Endothelial cell of umbilical vein (primary cell): ENCODE data around the gene WDPCP. TPM values are rescaled to one million over a fixed set of nuclear protein-coding genes. Genes with fewer than 3 reads are reported as not detected.
A peak's percentile ranks its signal among the peaks of the same experiment; 100 is the strongest.

Source experiments
- BruUV-seq: library from RNA; stranded (reverse); fragments of 400-500 nt; replicated peaks from 2 replicates; lab custom pipeline; 2021; lab: Mats Ljungman, UMichigan
- CTCF ChIA-PET: fragments of 300-600, 350-600 bp; sonication (Branson Sonifier 250); formaldehyde crosslinking; loops from one replicate; lab custom pipeline; 2021; ENCODE audit warnings: antibody characterized with exemption, inconsistent platforms; lab: Charles Lee
- POLR2A ChIA-PET: fragments of 300-600, 350-600 bp; sonication (Branson Sonifier 250); formaldehyde crosslinking; loops from one replicate; lab custom pipeline; 2021; ENCODE audit warnings: antibody characterized with exemption, inconsistent platforms; lab: Charles Lee
- DNase-seq: peaks from one replicate; pipeline ENCODE4 v3.0.0-alpha.2; 2011; ENCODE audit warnings: low read depth, low spot score
- FAIRE-seq: peaks from 2 replicates; lab custom pipeline; 2011; peaks lifted over from hg19 to GRCh38; lab: Jason Lieb, UNC
- H2AFZ ChIP-seq: 2 replicates; pipeline ENCODE4 v1.6.0; 2012; ENCODE audit warnings: low read depth, low read length, control low read depth, inconsistent platforms
- H3K27ac ChIP-seq: 2 replicates; pipeline ENCODE4 v1.5.1; 2011; ENCODE audit warnings: low read depth, mild to moderate bottlenecking, control low read depth, low read length, moderate library complexity; ENCODE audit not compliant: insufficient read depth
- H3K27me3 ChIP-seq, 2 experiments: 2 replicates each; pipeline versions ENCODE4 v1.6.0 to v1.6.1; 2011; ENCODE audit warnings: low read length in 2 of 2, mixed read lengths in 1 of 2; ENCODE audit not compliant: control insufficient read depth in 2 of 2, insufficient read depth in 2 of 2
- H3K36me3 ChIP-seq, 2 experiments: 2 replicates in 1 of 2; 3 replicates in 1 of 2; pipeline ENCODE4 v1.5.1; 2011; ENCODE audit warnings: low read length in 2 of 2, mild to moderate bottlenecking in 1 of 2, moderate library complexity in 1 of 2; ENCODE audit not compliant: control insufficient read depth in 2 of 2, insufficient read depth in 2 of 2; ENCODE audit errors: extremely low read depth in 1 of 2
- H3K4me1 ChIP-seq: 3 replicates; pipeline ENCODE4 v1.5.1; 2011; ENCODE audit warnings: mild to moderate bottlenecking, low read length; ENCODE audit not compliant: control insufficient read depth, insufficient read depth; ENCODE audit errors: extremely low read depth
- H3K4me2 ChIP-seq: 2 replicates; pipeline ENCODE4 v1.6.1; 2011; ENCODE audit warnings: low read length, control low read depth, mixed read lengths; ENCODE audit not compliant: insufficient read depth
- H3K4me3 ChIP-seq, 3 experiments: fragments of 200-600 bp in 1 of 3; sonication (generic), shearing (Covaris generic) in 1 of 3; replicated peaks in 1 of 3; 2 replicates each; pipeline ENCODE4 v1.5.1; 2011 to 2016; ENCODE audit warnings: control low read depth in 3 of 3, low read length in 3 of 3, mild to moderate bottlenecking in 2 of 3, inconsistent platforms in 1 of 3, low read depth in 1 of 3, moderate library complexity in 1 of 3; ENCODE audit not compliant: insufficient read depth in 1 of 3
- H3K79me2 ChIP-seq: 2 replicates; pipeline ENCODE4 v1.6.0; 2012; ENCODE audit warnings: low read length, inconsistent platforms; ENCODE audit not compliant: control insufficient read depth, insufficient read depth
- H3K9ac ChIP-seq: replicated peaks from 2 replicates; pipeline ENCODE3; 2011; ENCODE audit warnings: low read length, control low read depth; ENCODE audit not compliant: insufficient read depth; ENCODE audit errors: extremely low read depth
- H3K9me1 ChIP-seq: replicated peaks from 3 replicates; pipeline ENCODE4 v1.6.0; 2011; ENCODE audit warnings: mild to moderate bottlenecking, low read length; ENCODE audit not compliant: control insufficient read depth, insufficient read depth; ENCODE audit errors: extremely low read depth
- H3K9me3 ChIP-seq: replicated peaks from 2 replicates; pipeline ENCODE4 v1.5.1; 2012; ENCODE audit warnings: low read length, inconsistent platforms; ENCODE audit not compliant: control insufficient read depth, insufficient read depth
- H4K20me1 ChIP-seq: replicated peaks from 2 replicates; pipeline ENCODE3; 2011; ENCODE audit warnings: mild to moderate bottlenecking, low read length; ENCODE audit not compliant: control insufficient read depth, insufficient read depth; ENCODE audit errors: extremely low read depth
- EZH2 ChIP-seq: IDR thresholded peaks from 2 replicates; pipeline ENCODE4 v1.6.1; 2012; ENCODE audit warnings: borderline replicate concordance, low read depth, mild to moderate bottlenecking, moderate library complexity, low read length, inconsistent platforms; ENCODE audit not compliant: severe bottlenecking
- FOS ChIP-seq: IDR thresholded peaks from 2 replicates; pipeline ENCODE4 v1.6.1; 2011; ENCODE audit warnings: mild to moderate bottlenecking, low read length, moderate library complexity, borderline replicate concordance; ENCODE audit not compliant: insufficient read depth
- GATA2 ChIP-seq: IDR thresholded peaks from 2 replicates; pipeline ENCODE4 v1.7.0; 2011; ENCODE audit warnings: low read depth, mild to moderate bottlenecking, moderate library complexity, mixed read lengths, low read length; ENCODE audit not compliant: insufficient read length, insufficient read depth
- JUN ChIP-seq: IDR thresholded peaks from 2 replicates; pipeline ENCODE4 v1.6.1; 2011; ENCODE audit warnings: borderline replicate concordance, low read depth; ENCODE audit not compliant: insufficient read length, insufficient read depth
- MYC ChIP-seq: IDR thresholded peaks from one replicate; pipeline ENCODE4 v1.6.1; 2011; ENCODE audit warnings: mild to moderate bottlenecking, low read depth, low read length
- POLR2A ChIP-seq: IDR thresholded peaks from 2 replicates; pipeline ENCODE4 v1.6.1; 2012; ENCODE audit warnings: low read depth, mild to moderate bottlenecking, control low read depth, low read length
- POLR2AphosphoS5 ChIP-seq: IDR thresholded peaks from 2 replicates; pipeline ENCODE4 v1.6.1; 2012; ENCODE audit warnings: low read depth, mild to moderate bottlenecking, control low read depth, low read length, moderate library complexity; ENCODE audit not compliant: insufficient read depth
- dilution Hi-C: fragments of 300-500 bp; cut with MboI; formaldehyde crosslinking; loops from one replicate; pipeline ENCODE4 v1.15.0; 2019; ENCODE audit warnings: low sequenced_read_pairs; ENCODE audit not compliant: extremely low pct_ligation_motif_present
- intact Hi-C: fragments of 100-400 bp; cut with micrococcal nuclease; formaldehyde crosslinking; loops from one replicate; pipeline ENCODE4 v1.10.0; 2022
- polyA plus RNA-seq, 4 experiments: library from polyadenylated mRNA; depleted of rRNA in 3 of 4; stranded (reverse) in 3 of 4; unstranded in 1 of 4; fragments of >200 nt; gene quantifications; 2 replicates each; pipeline versions ENCODE4 v1.2.1 to v1.2.3, GENCODE V29; 2011 to 2012; ENCODE audit warnings: missing spikeins in 1 of 4
- total RNA-seq: library from RNA; stranded (reverse); gene quantifications from 2 replicates; pipeline ENCODE4 v1.2.3, GENCODE V29; 2021
- TF ChIP-seq, protein P1 (sequence below): IDR thresholded peaks from 2 replicates; pipeline ENCODE4 v1.6.1; 2011; ENCODE audit not compliant: insufficient read depth, insufficient read length
- TF ChIP-seq, protein P2 (sequence below), 2 donors: IDR thresholded peaks; 1 replicate in 1 of 2; 2 replicates in 1 of 2; pipeline ENCODE4 v1.5.1; 2011; ENCODE audit warnings: low read length in 2 of 2, mild to moderate bottlenecking in 2 of 2, moderate library complexity in 2 of 2, control low read depth in 1 of 2, inconsistent platforms in 1 of 2, low read depth in 1 of 2; ENCODE audit not compliant: insufficient read depth in 1 of 2; ENCODE audit errors: extremely low read depth in 1 of 2

The WDPCP gene
- total and polyA plus RNA-seq, 2 donors (not counting 3 experiments of a cell fraction or from before 2014, with no cell fraction given): 4.0 to 8.8 TPM

DNA sequence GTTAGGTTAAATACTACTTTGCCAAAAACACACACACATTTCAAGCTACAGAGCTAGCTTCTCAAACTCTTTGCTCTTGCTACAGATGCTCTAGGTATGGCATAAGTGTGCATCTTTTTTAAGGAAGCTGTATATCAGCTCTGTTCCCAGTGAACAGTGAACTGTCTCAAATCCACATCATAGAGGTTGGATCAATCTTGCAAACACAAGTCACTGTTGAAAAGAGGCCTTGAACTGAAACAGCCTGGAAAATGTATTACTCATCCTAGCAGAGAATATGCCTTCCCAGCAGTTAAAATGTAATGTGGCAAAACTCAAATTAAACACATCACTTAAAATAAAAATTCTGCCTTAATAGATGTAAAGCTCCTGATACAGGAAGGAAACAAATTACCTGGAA lies 151.8 kb downstream of the WDPCP start:
- TF ChIP-seq POLR2A (no peak), MYC (no peak), GATA2 (no peak), EZH2 (no peak), JUN (no peak), FOS (no peak), POLR2AphosphoS5 (no peak)
- TF ChIP-seq, protein P1, sequence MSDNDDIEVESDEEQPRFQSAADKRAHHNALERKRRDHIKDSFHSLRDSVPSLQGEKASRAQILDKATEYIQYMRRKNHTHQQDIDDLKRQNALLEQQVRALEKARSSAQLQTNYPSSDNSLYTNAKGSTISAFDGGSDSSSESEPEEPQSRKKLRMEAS: no peak
- Histone ChIP-seq H4K20me1 (no peaks in the 10 kb centered on the region), H3K4me1 (peaks cover 11% of the 10 kb centered on the region), H3K79me2 (no peaks in the 10 kb centered on the region), H3K36me3 (no peaks in the 10 kb centered on the region), H3K9me1 (peaks cover 4% of the 10 kb centered on the region), H3K27ac (no peak overlapping the region), H3K9ac (no peak overlapping the region), H3K4me3 (no peak overlapping the region), H3K4me2 (no peak overlapping the region), H3K9me3 (no peaks in the 10 kb centered on the region), H3K27me3 (no peaks in the 10 kb centered on the region), H2AFZ (no peak overlapping the region)
- ChIA-PET POLR2A (no interaction called here), CTCF (interaction anchor here (1.6 to 2.1 kb wide), 2 partner anchors 12 to 51 kb away, joined by 5 to 10 read pairs; no protein-coding TSS in a partner anchor)
- no peak for FAIRE-seq
- DNase-seq: no peak
- dilution Hi-C loops (no loop called here), intact Hi-C loops (no loop called here)
- no TSS peak for BruUV-seq

DNA sequence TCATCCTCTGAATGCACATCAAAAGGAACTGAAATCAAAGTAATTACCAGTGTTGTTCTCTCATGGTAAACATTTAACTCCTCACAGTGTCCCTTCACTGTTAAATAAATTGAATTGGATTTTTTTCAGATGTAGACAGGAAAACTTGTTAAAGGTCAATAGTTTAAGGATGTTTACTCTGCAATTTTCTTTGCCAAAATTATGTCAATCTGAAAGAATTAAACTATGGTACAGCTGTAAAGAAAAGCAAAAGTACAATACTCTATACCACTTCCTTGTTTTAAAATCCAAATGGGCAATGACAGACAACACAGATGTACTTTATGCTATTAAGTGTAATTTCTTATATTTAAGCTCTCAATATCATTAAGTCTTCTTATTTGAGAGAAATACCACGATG lies 153.2 kb downstream of the WDPCP start:
- dilution Hi-C loops: no loop called here
- H3K79me2 ChIP-seq: no peaks in the 10 kb centered on the region
- no peak overlapping the region for H2AFZ ChIP-seq
- FAIRE-seq (peak; percentile 43), DNase-seq (peak; percentile 77)
- no peaks in the 10 kb centered on the region for H3K9me3 ChIP-seq
- H3K4me2 ChIP-seq: peak overlapping the region; percentile 42
- H3K4me3 ChIP-seq: no peak overlapping the region
- intact Hi-C loops: no loop called here
- H4K20me1 ChIP-seq: no peaks in the 10 kb centered on the region
- ChIA-PET POLR2A (no interaction called here), CTCF (interaction anchor here (4.0 kb wide), 1 partner anchor 11 kb away, joined by 27 read pairs; no protein-coding TSS in a partner anchor)
- no peak overlapping the region for H3K27ac ChIP-seq
- H3K9ac ChIP-seq: no peak overlapping the region
- peaks cover 11% of the 10 kb centered on the region for H3K4me1 ChIP-seq
- H3K27me3 ChIP-seq: no peaks in the 10 kb centered on the region
- TF ChIP-seq MYC (no peak), EZH2 (no peak), POLR2AphosphoS5 (no peak), JUN (no peak), FOS (no peak), POLR2A (no peak), GATA2 (no peak)
- TF ChIP-seq, protein P2, sequence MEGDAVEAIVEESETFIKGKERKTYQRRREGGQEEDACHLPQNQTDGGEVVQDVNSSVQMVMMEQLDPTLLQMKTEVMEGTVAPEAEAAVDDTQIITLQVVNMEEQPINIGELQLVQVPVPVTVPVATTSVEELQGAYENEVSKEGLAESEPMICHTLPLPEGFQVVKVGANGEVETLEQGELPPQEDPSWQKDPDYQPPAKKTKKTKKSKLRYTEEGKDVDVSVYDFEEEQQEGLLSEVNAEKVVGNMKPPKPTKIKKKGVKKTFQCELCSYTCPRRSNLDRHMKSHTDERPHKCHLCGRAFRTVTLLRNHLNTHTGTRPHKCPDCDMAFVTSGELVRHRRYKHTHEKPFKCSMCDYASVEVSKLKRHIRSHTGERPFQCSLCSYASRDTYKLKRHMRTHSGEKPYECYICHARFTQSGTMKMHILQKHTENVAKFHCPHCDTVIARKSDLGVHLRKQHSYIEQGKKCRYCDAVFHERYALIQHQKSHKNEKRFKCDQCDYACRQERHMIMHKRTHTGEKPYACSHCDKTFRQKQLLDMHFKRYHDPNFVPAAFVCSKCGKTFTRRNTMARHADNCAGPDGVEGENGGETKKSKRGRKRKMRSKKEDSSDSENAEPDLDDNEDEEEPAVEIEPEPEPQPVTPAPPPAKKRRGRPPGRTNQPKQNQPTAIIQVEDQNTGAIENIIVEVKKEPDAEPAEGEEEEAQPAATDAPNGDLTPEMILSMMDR (IDR thresholded peaks at IDR 0.05; ENCODE audit: extremely low read depth in 1 of 2, insufficient read depth in 1 of 2, low read depth in 1 of 2, low read length in 2 of 2): no peak
- TF ChIP-seq, protein P1: no peak
- H3K36me3 ChIP-seq: no peaks in the 10 kb centered on the region
- BruUV-seq: no TSS peak
- H3K9me1 ChIP-seq: peaks cover 4% of the 10 kb centered on the region
